CD4-positive, alpha-beta T cell treated with Interleukin-17A for 4 hours (primary cell): ENCODE data around the gene NPHP4.

Experiments
- DNase-seq: peaks from one replicate; pipeline ENCODE4 v3.0.0-alpha.2; 2020; ENCODE audit warnings: mixed read lengths

Gene NPHP4

GRCh38 chr1:6002714-6003501 is 10.7 kb upstream of the NPHP4 start:
- DNase-seq: no peak

GRCh38 chr1:6001992-6002576 is 9.9 kb upstream of the NPHP4 start:
- DNase-seq: peak; percentile 23

GRCh38 chr1:6000444-6001288 is 8.4 kb upstream of the NPHP4 start:
- no peak for DNase-seq

- DNase-seq: no peak
Measured at GRCh38 chr1:5999711-6000443, 7.7 kb upstream of the NPHP4 start.

- no peak for DNase-seq
Measured at GRCh38 chr1:5998906-5999301, 6.7 kb upstream of the NPHP4 start.

GRCh38 chr1:5998051-5998905 is 6.1 kb upstream of the NPHP4 start:
- no peak for DNase-seq

GRCh38 chr1:5997316-5997715 is 5.1 kb upstream of the NPHP4 start:
- DNase-seq: no peak

- DNase-seq: no peak
Measured at GRCh38 chr1:5996641-5997270, 4.5 kb upstream of the NPHP4 start.

- no peak for DNase-seq
Measured at GRCh38 chr1:5995871-5996630, 3.8 kb upstream of the NPHP4 start.

GRCh38 chr1:5994713-5995621 is 2.7 kb upstream of the NPHP4 start:
- DNase-seq: peak; percentile 81

- peak; percentile 42 for DNase-seq
Measured at GRCh38 chr1:5993556-5994491, 1.6 kb upstream of the NPHP4 start.

- peak; percentile 30 for DNase-seq
Measured at GRCh38 chr1:5992814-5993555, 760 bp upstream of the NPHP4 start.

- peak; percentile 65 for DNase-seq
Measured at GRCh38 chr1:5991381-5992025, 722 bp downstream of the NPHP4 start.

GRCh38 chr1:5990913-5991312 is 1.3 kb downstream of the NPHP4 start:
- no peak for DNase-seq

GRCh38 chr1:5989731-5990271 is 2.4 kb downstream of the NPHP4 start:
- no peak for DNase-seq

GRCh38 chr1:5989286-5989605 is 3.0 kb downstream of the NPHP4 start:
- DNase-seq: no peak
